SU-DHL-6 (cell line): ENCODE measurements around the gene ADD3.

Experiments
- EZH2phosphoT487 ChIP-seq: fragments of 200-600 bp; sonication (generic), shearing (Covaris generic); conservative IDR thresholded peaks from 2 replicates; pipeline ENCODE4 v1.6.1; 2018; ENCODE audit warnings: mild to moderate bottlenecking, antibody characterized with exemption, low read length, moderate library complexity, mixed read lengths
- TF ChIP-seq, protein P1 (sequence below): fragments of 200-600 bp; sonication (generic); IDR thresholded peaks from one replicate; pipeline ENCODE4 v1.5.1; 2017; ENCODE audit warnings: antibody characterized with exemption, mild to moderate bottlenecking, low read length, moderate library complexity; ENCODE audit not compliant: insufficient read depth, poor library complexity, severe bottlenecking

DNA sequence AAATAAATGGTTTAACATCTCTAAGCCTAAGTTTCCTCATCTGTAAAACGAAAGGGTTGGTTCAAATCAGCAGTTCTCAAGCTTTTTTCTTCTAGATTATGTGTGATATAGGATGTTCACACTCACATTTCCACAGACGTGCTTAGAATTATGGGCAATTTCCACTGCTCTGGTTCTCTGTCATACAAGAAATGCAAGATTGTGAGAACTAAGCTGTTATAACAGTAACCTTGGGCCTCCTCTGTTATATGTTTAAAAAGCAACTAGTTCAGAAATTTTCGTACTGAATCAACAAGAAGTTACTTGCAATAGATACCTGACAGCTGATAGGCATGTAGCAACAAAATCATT is 33.7 kb downstream of the ADD3 start:
- TF ChIP-seq, protein P1, sequence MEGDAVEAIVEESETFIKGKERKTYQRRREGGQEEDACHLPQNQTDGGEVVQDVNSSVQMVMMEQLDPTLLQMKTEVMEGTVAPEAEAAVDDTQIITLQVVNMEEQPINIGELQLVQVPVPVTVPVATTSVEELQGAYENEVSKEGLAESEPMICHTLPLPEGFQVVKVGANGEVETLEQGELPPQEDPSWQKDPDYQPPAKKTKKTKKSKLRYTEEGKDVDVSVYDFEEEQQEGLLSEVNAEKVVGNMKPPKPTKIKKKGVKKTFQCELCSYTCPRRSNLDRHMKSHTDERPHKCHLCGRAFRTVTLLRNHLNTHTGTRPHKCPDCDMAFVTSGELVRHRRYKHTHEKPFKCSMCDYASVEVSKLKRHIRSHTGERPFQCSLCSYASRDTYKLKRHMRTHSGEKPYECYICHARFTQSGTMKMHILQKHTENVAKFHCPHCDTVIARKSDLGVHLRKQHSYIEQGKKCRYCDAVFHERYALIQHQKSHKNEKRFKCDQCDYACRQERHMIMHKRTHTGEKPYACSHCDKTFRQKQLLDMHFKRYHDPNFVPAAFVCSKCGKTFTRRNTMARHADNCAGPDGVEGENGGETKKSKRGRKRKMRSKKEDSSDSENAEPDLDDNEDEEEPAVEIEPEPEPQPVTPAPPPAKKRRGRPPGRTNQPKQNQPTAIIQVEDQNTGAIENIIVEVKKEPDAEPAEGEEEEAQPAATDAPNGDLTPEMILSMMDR = no peak
- TF ChIP-seq EZH2phosphoT487 = no peak
